Ectodermal cell (in vitro differentiated cells): ENCODE results near the gene NECAB2.

Source experiments
- H3K27ac ChIP-seq: 2 replicates; pipeline ENCODE4 v1.7.0; 2013; ENCODE audit warnings: mild to moderate bottlenecking, low read depth, low read length; ENCODE audit not compliant: insufficient read depth, poor library complexity, severe bottlenecking
- H3K27me3 ChIP-seq: 2 replicates; pipeline ENCODE4 v1.7.0; 2013; ENCODE audit warnings: mild to moderate bottlenecking, low read length; ENCODE audit not compliant: insufficient read depth, control insufficient read depth, poor library complexity, severe bottlenecking
- H3K36me3 ChIP-seq: one replicate; pipeline ENCODE4 v1.7.0; 2013; ENCODE audit warnings: low read length; ENCODE audit not compliant: control insufficient read depth, insufficient read depth
- H3K4me1 ChIP-seq: one replicate; pipeline ENCODE4 v1.7.0; 2013; ENCODE audit warnings: low read length; ENCODE audit not compliant: control insufficient read depth, insufficient read depth
- H3K4me3 ChIP-seq: 2 replicates; pipeline ENCODE4 v1.7.0; 2013; ENCODE audit warnings: low read depth, low read length, control low read depth; ENCODE audit not compliant: insufficient read depth
- H3K9me3 ChIP-seq: 2 replicates; pipeline ENCODE4 v1.7.0; 2013; ENCODE audit warnings: mild to moderate bottlenecking, low read length, moderate library complexity; ENCODE audit not compliant: control insufficient read depth
- WGBS, 2 experiments: methylation state at CpG; one replicate each; pipeline ENCODE4 v1.1.7; 2013; ENCODE audit warnings: missing lambda C conversion rate in 2 of 2; 5-methylcytosine and 5-hydroxymethylcytosine counted together

NECAB2 gene

DNA sequence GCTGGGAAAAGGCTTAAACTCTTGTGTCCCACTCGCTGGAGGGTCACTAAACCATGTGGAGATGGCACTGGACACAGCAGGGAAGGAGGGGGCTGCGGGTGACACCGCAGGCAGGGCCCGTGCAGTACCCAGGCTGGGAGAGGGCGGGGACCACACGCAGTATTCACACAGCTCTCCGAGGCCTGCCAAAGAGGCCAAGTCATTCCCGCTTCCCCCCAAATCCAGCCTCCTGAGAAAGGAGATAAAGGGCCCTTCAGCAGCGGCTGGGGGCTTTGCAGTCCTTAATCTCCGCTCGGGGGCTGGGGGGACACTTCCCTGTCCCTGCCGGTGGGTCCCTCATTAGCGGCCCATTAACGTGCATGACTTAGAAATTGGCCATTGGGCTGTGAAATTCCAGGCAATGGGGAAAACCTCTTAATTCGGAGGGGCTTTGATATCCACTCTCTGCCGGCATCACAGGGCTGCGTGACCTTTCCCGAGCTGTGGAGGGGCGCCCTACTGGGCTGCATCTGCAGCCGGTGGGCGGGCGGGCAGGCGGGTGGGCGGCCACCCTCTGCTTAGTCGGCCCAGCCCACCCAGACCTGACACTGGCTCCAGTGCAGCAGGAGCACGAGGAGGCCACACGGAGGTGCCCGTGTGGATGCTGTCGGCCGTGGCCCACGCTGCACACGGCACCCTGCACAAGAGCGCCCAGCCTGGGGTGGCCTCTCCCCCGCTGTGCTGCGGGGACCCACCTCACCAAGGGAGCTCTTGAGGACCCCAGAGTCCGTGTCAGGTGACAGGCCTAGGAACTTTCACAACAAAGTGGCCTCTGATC is 77.2 kb downstream of the NECAB2 start:
- H3K36me3 ChIP-seq: no peaks in the 10 kb centered on the region
- H3K9me3 ChIP-seq: no peaks in the 10 kb centered on the region
- WGBS, 2 experiments: 71 to 75% methylated on average over 36 of the region's 36 CpGs
- H3K27ac ChIP-seq: no peak overlapping the region
- no peaks in the 10 kb centered on the region for H3K27me3 ChIP-seq
- no peak overlapping the region for H3K4me3 ChIP-seq
- peaks cover 36% of the 10 kb centered on the region for H3K4me1 ChIP-seq

DNA sequence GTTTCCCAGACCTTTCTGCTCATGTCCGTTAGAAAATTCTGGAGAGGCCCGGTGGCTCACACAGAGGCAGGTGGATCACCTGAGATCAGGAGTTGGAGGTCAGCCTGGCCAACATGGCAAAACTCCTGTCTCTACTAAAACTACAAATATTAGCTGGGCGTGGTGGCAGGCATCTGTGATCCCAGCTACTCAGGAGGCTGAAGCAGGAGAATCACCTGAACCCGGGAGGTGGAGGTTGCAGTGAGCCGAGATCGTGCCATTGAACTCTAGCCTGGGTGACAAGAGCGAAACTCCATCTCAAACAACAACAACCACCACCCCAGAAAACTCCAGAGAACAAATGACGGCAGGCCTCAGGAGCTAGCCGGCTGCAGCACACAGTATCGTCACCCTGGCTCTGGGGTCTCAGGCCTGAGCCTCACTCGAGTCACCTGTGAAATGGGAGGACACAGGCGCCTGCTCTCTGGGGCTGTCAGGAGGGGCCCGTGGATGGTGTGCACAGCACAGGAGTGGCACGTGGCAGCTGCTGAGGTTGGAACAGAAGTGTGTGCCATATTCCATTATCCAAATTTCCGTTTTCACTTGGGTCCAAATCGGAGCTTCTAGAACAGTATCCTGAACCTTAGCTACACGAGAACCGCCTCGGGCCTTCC is 77.9 kb downstream of the NECAB2 start:
- WGBS, 2 experiments: 95% methylated on average over 19 of the region's 19 CpGs
- no peak overlapping the region for H3K27ac ChIP-seq
- no peaks in the 10 kb centered on the region for H3K9me3 ChIP-seq
- no peaks in the 10 kb centered on the region for H3K36me3 ChIP-seq
- no peaks in the 10 kb centered on the region for H3K27me3 ChIP-seq
- peaks cover 36% of the 10 kb centered on the region for H3K4me1 ChIP-seq
- H3K4me3 ChIP-seq: no peak overlapping the region

GRCh38 chr16:84047206-84047605 is 79.2 kb downstream of the NECAB2 start:
- WGBS, 2 experiments: 92 to 95% methylated on average over 6 of the region's 6 CpGs
- Histone ChIP-seq H3K9me3 (no peaks in the 10 kb centered on the region), H3K4me3 (no peak overlapping the region), H3K27me3 (no peaks in the 10 kb centered on the region), H3K4me1 (peaks cover 30% of the 10 kb centered on the region), H3K27ac (no peak overlapping the region), H3K36me3 (no peaks in the 10 kb centered on the region)

- Histone ChIP-seq H3K27ac (no peak overlapping the region), H3K36me3 (no peaks in the 10 kb centered on the region), H3K4me3 (no peak overlapping the region), H3K4me1 (peaks cover 25% of the 10 kb centered on the region), H3K9me3 (no peaks in the 10 kb centered on the region), H3K27me3 (no peaks in the 10 kb centered on the region)
- 88 to 90% methylated on average over 6 of the region's 6 CpGs for WGBS, 2 experiments
Measured at GRCh38 chr16:84047626-84048025, 79.6 kb downstream of the NECAB2 start.

DNA sequence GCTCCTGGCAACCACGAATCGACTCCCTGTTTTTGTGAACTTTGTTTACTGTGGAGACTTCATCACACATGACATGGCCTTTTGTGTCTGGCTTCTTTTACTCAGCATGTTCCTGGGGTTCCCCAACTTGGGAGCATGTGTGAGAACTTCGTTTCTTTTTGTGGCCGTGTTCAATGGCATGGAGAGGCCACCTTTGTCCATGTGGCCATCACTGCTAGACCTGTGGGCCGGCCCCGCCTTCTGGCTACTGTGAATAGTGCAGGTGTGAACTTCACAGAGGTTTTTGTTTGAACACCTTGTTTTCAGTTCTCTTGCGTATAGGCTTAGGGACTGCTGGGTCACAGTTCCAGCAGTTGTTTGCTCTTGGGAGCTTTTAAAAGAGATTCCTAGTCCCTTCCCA is 80.2 kb downstream of the NECAB2 start:
- WGBS, 2 experiments: 78 to 81% methylated on average over 7 of the region's 7 CpGs
- H3K4me3 ChIP-seq: no peak overlapping the region
- H3K27ac ChIP-seq: no peak overlapping the region
- H3K27me3 ChIP-seq: no peaks in the 10 kb centered on the region
- H3K9me3 ChIP-seq: no peaks in the 10 kb centered on the region
- peaks cover 1% of the 10 kb centered on the region for H3K36me3 ChIP-seq
- peaks cover 19% of the 10 kb centered on the region for H3K4me1 ChIP-seq

GRCh38 chr16:84048871-84049270 is 80.8 kb downstream of the NECAB2 start:
- Histone ChIP-seq H3K4me3 (no peak overlapping the region), H3K27ac (no peak overlapping the region), H3K27me3 (no peaks in the 10 kb centered on the region), H3K9me3 (no peaks in the 10 kb centered on the region), H3K4me1 (peaks cover 13% of the 10 kb centered on the region), H3K36me3 (peaks cover 5% of the 10 kb centered on the region)
- WGBS, 2 experiments: 94 to 95% methylated on average over 13 of the region's 13 CpGs

- peaks cover 10% of the 10 kb centered on the region for H3K36me3 ChIP-seq
- no peak overlapping the region for H3K27ac ChIP-seq
- H3K4me1 ChIP-seq: peaks cover 6% of the 10 kb centered on the region
- H3K9me3 ChIP-seq: no peaks in the 10 kb centered on the region
- no peak overlapping the region for H3K4me3 ChIP-seq
- H3K27me3 ChIP-seq: no peaks in the 10 kb centered on the region
- 93% methylated on average over 13 of the region's 13 CpGs for WGBS, 2 experiments
Measured at GRCh38 chr16:84049403-84050060, 81.5 kb downstream of the NECAB2 start.

- H3K36me3 ChIP-seq: peaks cover 16% of the 10 kb centered on the region
- 91 to 92% methylated on average over 9 of the region's 9 CpGs for WGBS, 2 experiments
- no peak overlapping the region for H3K27ac ChIP-seq
- H3K27me3 ChIP-seq: no peaks in the 10 kb centered on the region
- H3K9me3 ChIP-seq: no peaks in the 10 kb centered on the region
- H3K4me3 ChIP-seq: no peak overlapping the region
- H3K4me1 ChIP-seq: peaks cover 5% of the 10 kb centered on the region
Measured at GRCh38 chr16:84050316-84050715, 82.3 kb downstream of the NECAB2 start.

DNA sequence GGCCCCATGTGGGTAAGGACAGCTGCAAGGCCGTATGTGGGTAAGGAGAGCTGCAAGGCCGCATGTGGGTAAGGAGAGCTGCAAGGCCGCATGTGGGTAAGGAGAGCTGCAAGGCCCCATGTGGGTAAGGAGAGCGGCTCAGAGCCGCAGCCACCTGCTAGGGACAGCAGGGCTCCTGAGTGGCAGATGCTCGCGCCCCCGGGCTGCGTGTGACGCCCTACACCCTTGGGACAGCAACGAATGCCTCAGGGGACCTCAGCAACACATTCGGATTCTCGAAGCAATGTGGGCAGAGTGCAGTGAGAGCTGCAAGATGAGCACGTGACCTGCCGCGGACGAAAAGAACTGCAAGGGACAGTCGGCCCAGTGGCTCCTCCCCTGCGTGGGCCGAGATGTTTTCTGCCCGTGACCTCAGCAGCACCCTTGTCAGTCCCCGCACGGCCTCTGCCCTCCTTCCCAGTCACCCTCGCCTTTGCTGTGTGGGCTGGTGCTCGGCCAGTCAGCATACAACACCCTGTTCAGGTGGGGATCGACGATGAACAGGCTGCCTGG is 84.1 kb downstream of the NECAB2 start:
- H3K27me3 ChIP-seq: no peaks in the 10 kb centered on the region
- H3K4me3 ChIP-seq: no peak overlapping the region
- peaks cover 16% of the 10 kb centered on the region for H3K36me3 ChIP-seq
- no peak overlapping the region for H3K27ac ChIP-seq
- 93% methylated on average over 27 of the region's 27 CpGs for WGBS, 2 experiments
- peaks cover 5% of the 10 kb centered on the region for H3K4me1 ChIP-seq
- no peaks in the 10 kb centered on the region for H3K9me3 ChIP-seq
